ENCODE measurements around the gene ZNF823. TPM values are rescaled to one million over a fixed set of nuclear protein-coding genes. Genes with fewer than 3 reads are reported as not detected.
"Not testable (repeated sequence)": the region's sequence is repeated elsewhere in the genome, so short reads cannot be mapped to it uniquely, and the experiment has no call there.

The ZNF823 gene
- total RNA-seq, 2 experiments from 2014 or later: 4.0 to 4.9 TPM

DNA sequence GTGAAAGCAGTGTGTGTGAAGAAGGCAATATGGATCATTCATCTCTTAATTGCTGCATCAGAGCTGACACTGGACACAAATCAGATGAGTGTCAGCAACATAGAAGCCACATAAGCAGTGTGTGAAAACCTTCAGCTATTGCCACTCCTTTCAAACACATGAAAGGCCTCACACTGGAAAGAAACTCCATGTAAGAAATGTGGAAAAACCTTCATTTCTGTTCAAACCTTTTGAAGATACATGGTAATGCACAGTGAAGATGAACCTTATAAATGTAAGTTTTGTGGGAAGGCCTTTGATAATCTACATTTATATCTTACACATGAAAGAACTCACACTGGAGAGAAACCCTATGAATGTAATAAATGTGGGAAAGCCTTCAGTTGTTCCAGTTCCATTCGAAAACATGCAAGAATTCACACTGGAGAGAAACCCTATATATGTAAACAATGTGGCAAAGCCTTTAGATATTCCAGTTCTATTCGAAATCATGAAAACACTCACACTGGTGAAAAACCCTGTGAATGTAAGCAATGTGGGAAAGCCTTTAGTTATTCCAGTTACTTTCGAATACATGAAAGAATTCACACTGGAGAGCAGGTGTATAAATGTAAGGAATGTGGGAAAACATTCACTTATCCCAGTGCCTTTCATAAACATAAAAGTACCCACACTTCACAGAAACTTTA lies 53.6 kb downstream of the ZNF823 start:
- ChIA-PET POLR2A (no interaction called here), CTCF (no interaction called here)
- Mint-ChIP-seq H3K9me3 (peaks cover 49% of the 10 kb centered on the region), H3K4me1 (peaks cover 5% of the 10 kb centered on the region), H3K4me3 (no peak overlapping the region), H3K36me3 (ENCODE audit: low read depth) (peaks cover 11% of the 10 kb centered on the region), H3K27me3 (no peaks in the 10 kb centered on the region), H3K27ac (no peak overlapping the region)
- no peak for DNase-seq

DNA sequence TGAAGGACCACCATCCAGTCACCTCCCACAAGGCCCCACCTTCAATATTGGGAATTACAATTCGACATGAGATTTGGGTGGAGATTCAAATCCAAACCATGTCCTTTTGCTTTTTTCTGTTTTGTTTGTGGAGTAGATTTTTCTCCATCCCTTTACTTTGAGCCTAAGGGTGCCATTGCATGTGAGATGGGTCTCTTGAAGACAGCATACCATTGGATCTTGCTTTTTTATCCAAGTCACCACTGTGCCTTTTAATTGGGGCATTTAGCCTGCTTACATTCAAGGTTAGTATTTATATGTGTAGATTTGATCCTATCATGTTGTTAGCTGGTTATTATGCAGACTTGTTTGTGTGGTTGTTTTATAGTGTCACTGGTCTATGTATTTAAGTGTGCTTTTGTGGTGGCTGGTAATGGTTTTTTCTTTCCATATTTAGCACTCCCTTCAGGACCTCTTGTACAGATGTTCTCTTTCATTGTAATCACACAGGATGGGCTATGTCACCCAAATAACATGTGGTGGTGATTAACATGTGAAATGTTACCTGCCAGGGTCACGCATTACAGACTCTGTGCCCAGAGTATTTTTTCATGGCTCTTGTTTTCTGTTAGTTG lies 58.0 kb downstream of the ZNF823 start:
- ChIA-PET POLR2A (no interaction called here), CTCF (no interaction called here)
- H3K4me3 Mint-ChIP-seq: no peak overlapping the region

GRCh38 chr19:11678504-11678903 lies 60.2 kb downstream of the ZNF823 start:
- H3K4me3 Mint-ChIP-seq: no peak overlapping the region
- CTCF ChIA-PET: no interaction called here
- H3K27me3 Mint-ChIP-seq: no peaks in the 10 kb centered on the region
- no peaks in the 10 kb centered on the region for H3K36me3 Mint-ChIP-seq (ENCODE audit: low read depth)
- peaks cover 28% of the 10 kb centered on the region for H3K9me3 Mint-ChIP-seq
- DNase-seq: no peak
- no peaks in the 10 kb centered on the region for H3K4me1 Mint-ChIP-seq
- no peak overlapping the region for H3K27ac Mint-ChIP-seq
- POLR2A ChIA-PET: no interaction called here

More for the DNA sequence above, 58.0 kb downstream of the ZNF823 start:
- H3K4me1 Mint-ChIP-seq: peaks cover 2% of the 10 kb centered on the region
- H3K27ac Mint-ChIP-seq: no peak overlapping the region
- no peak for DNase-seq
- peaks cover 43% of the 10 kb centered on the region for H3K9me3 Mint-ChIP-seq
- peaks cover 7% of the 10 kb centered on the region for H3K36me3 Mint-ChIP-seq (ENCODE audit: low read depth)
- H3K27me3 Mint-ChIP-seq: no peaks in the 10 kb centered on the region

DNA sequence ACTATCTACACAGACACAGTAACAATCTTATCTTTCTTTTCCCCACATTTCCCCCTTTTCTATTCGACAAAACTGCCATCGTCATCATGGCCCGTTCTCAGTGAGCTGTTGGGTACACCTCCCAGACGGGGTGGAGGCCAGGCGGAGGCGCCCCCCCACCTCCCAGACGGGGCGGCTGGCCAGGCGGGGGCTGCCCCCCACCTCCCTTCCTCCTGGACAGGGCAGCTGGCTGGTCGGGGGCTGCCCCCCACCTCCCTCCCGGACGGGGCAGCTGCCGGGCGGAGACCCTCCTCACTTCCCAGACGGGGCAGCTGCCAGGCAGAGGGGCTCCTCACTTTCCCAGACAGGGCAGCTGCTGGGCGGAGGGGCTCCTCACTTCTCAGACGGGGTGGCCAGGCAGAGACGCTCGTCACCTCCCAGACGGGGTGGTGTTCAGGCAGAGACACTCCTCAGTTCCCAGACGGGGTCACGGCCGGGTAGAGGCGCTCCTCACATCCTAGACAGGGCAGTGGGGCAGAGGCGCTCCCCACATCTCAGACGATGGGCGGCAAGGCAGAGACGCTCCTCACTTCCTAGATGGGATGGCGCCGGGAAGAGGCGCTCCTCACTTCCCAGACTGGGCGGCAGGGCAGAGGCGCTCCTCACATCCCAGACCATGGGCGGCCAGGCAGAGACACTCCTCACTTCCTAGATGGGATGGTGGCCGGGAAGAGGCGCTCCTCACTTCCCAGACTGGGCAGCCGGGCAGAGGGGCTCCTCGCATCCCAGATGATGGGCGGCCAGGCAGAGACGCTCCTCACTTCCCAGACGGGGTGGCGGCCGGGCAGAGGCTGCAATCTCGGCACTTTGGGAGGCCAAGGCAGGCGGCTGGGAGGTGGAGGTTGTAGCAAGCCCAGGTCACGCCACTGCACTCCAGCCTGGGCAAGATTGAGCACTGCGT lies 61.8 kb downstream of the ZNF823 start:
- H3K4me1 Mint-ChIP-seq; DNase-seq; H3K27me3 Mint-ChIP-seq; H3K4me3 Mint-ChIP-seq; H3K36me3 Mint-ChIP-seq (ENCODE audit: low read depth); POLR2A ChIA-PET; CTCF ChIA-PET; H3K27ac Mint-ChIP-seq: not testable (repeated sequence)
- peaks cover 28% of the 10 kb centered on the region for H3K9me3 Mint-ChIP-seq

DNA sequence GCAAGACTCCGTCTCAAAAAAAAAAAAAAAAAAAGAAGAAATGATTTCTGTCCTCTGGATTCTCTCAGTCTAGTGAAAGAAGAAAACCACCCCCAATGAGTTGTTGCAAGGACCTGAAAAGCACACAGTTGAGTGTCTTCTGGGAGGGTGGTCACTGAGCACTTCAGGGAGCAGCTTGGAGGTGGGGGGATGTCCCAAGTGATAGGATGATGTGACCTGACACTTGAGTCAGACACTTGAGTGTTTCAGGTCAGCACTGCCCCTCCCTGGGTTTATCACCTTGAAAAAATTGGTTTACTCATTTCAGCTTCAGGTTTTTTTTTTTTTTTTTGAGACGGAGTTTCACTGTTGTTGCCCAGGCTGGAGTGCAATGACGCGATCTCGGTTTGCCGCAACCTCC lies 63.2 kb downstream of the ZNF823 start:
- DNase-seq: no peak
- Mint-ChIP-seq H3K9me3 (peaks cover 19% of the 10 kb centered on the region), H3K27ac (no peak overlapping the region), H3K4me1 (no peaks in the 10 kb centered on the region), H3K27me3 (no peaks in the 10 kb centered on the region), H3K4me3 (no peak overlapping the region), H3K36me3 (ENCODE audit: low read depth) (no peaks in the 10 kb centered on the region)
- CTCF ChIA-PET: no interaction called here
- POLR2A ChIA-PET: no interaction called here

- Mint-ChIP-seq H3K27ac (no peak overlapping the region), H3K36me3 (ENCODE audit: low read depth) (no peaks in the 10 kb centered on the region), H3K27me3 (no peaks in the 10 kb centered on the region), H3K4me1 (no peaks in the 10 kb centered on the region), H3K4me3 (no peak overlapping the region), H3K9me3 (peaks cover 13% of the 10 kb centered on the region)
- DNase-seq: no peak
- ChIA-PET POLR2A (no interaction called here), CTCF (interaction anchor here (0.6 kb wide), 1 partner anchor 27 kb away, joined by 4 read pairs; no protein-coding TSS in a partner anchor)
Observed at GRCh38 chr19:11674067-11674492, 64.7 kb downstream of the ZNF823 start.

GRCh38 chr19:11673608-11674041 lies 65.1 kb downstream of the ZNF823 start:
- no peak for DNase-seq
- Mint-ChIP-seq H3K36me3 (ENCODE audit: low read depth) (no peaks in the 10 kb centered on the region), H3K9me3 (peaks cover 14% of the 10 kb centered on the region), H3K4me1 (no peaks in the 10 kb centered on the region), H3K4me3 (no peak overlapping the region), H3K27me3 (no peaks in the 10 kb centered on the region), H3K27ac (no peak overlapping the region)
- ChIA-PET POLR2A (no interaction called here), CTCF (interaction anchor here (0.6 kb wide), 1 partner anchor 32 kb away, joined by 3 read pairs; no protein-coding TSS in a partner anchor)

Other genes with a start within 250 kb of the ZNF823 start
- 10 to 100 TPM; 15.6 to 16.5 TPM for gene ZNF653, start 233.1 kb downstream of the ZNF823 start, total RNA-seq
- 10 to 100 TPM; 24.8 to 26.8 TPM for gene ECSIT, start 209.8 kb downstream of the ZNF823 start, total RNA-seq
- not detected for gene CNN1, start 200.1 kb downstream of the ZNF823 start, total RNA-seq
- gene ELOF1, start 179.7 kb downstream of the ZNF823 start, total RNA-seq: 10 to 100 TPM; 49.7 to 50.2 TPM
- gene ACP5, start 161.3 kb downstream of the ZNF823 start, total RNA-seq: 10 to 100 TPM; 21.3 to 21.4 TPM
- gene ZNF627, start 141.5 kb downstream of the ZNF823 start, total RNA-seq: 1 to 10 TPM; 6.1 to 6.7 TPM
- 1 to 10 TPM; 8.3 to 8.9 TPM for gene ZNF441, start 28.1 kb upstream of the ZNF823 start, total RNA-seq
- under 1 TPM; 0.80 to 0.98 TPM for gene ZNF491, start 59.6 kb upstream of the ZNF823 start, total RNA-seq
- gene ZNF440, start 75.3 kb upstream of the ZNF823 start, total RNA-seq: 10 to 100 TPM; 11.9 to 14.7 TPM
- 1 to 10 TPM; 3.0 to 3.3 TPM for gene ZNF439, start 109.8 kb upstream of the ZNF823 start, total RNA-seq
- gene ZNF69, start 148.8 kb upstream of the ZNF823 start, total RNA-seq: 1 to 10 TPM; 2.3 to 2.7 TPM
- 10 to 100 TPM; 19.1 to 20.4 TPM for gene ZNF700, start 186.2 kb upstream of the ZNF823 start, total RNA-seq
- 1 to 10 TPM; 1.4 to 2.2 TPM for gene ZNF763, start 226.1 kb upstream of the ZNF823 start, total RNA-seq

Data from activated CD4-positive, alpha-beta memory T cell treated with anti-CD3 and anti-CD28 coated beads, Interleukin-2, amount 10 ng/mL, durations not matched to agents 7 days and 5 days (primary cell).